Osteocyte (in vitro differentiated cells): ENCODE measurements around the gene FBXO42. TPM values are rescaled to one million over a fixed set of nuclear protein-coding genes. Genes with fewer than 3 reads are reported as not detected.

Source experiments
- DNase-seq: peaks from one replicate; pipeline ENCODE4 v3.0.0; 2021; ENCODE audit warnings: mixed read lengths; ENCODE audit not compliant: unreplicated experiment; ENCODE audit errors: extremely low spot score
- H3K27ac Mint-ChIP-seq: one replicate; pipeline ENCODE4 v1.8.0; 2021; ENCODE audit warnings: mild to moderate bottlenecking, mixed read lengths; ENCODE audit not compliant: unreplicated experiment
- H3K27me3 Mint-ChIP-seq: one replicate; pipeline ENCODE4 v1.8.0; 2021; ENCODE audit warnings: mixed read lengths; ENCODE audit not compliant: unreplicated experiment
- H3K36me3 Mint-ChIP-seq: one replicate; pipeline ENCODE4 v1.8.0; 2021; ENCODE audit warnings: mixed read lengths; ENCODE audit not compliant: unreplicated experiment
- H3K4me1 Mint-ChIP-seq: one replicate; pipeline ENCODE4 v1.8.0; 2021; ENCODE audit warnings: mixed read lengths; ENCODE audit not compliant: unreplicated experiment
- H3K4me3 Mint-ChIP-seq: one replicate; pipeline ENCODE4 v1.8.0; 2021; ENCODE audit warnings: mild to moderate bottlenecking, moderate library complexity, mixed read lengths; ENCODE audit not compliant: unreplicated experiment
- H3K9me3 Mint-ChIP-seq: one replicate; pipeline ENCODE4 v1.8.0; 2021; ENCODE audit warnings: mixed read lengths; ENCODE audit not compliant: unreplicated experiment
- CTCF ChIP-seq: fragments of 200-600 bp; sonication (generic); IDR thresholded peaks from 2 replicates; pipeline ENCODE4 v1.5.0; 2021; ENCODE audit warnings: antibody characterized with exemption, mild to moderate bottlenecking, moderate library complexity
- total RNA-seq: library from RNA; stranded (reverse); gene quantifications from 2 replicates; pipeline ENCODE4 v1.2.1, GENCODE V29; 2021

FBXO42 gene
- total RNA-seq, 1 donor from 2014 or later, result 22.2 TPM

- no peaks in the 10 kb centered on the region for H3K36me3 Mint-ChIP-seq
- H3K9me3 Mint-ChIP-seq, result no peaks in the 10 kb centered on the region
- no peak for DNase-seq
- no peak overlapping the region for H3K27ac Mint-ChIP-seq
- H3K4me3 Mint-ChIP-seq, result no peak overlapping the region
- peaks cover 11% of the 10 kb centered on the region for H3K4me1 Mint-ChIP-seq
- TF ChIP-seq CTCF, result no peak
- H3K27me3 Mint-ChIP-seq, result no peaks in the 10 kb centered on the region
These were observed 9.8 kb downstream of the FBXO42 start for GRCh38 chr1:16342331-16343062.

GRCh38 chr1:16340673-16341072 lies 11.6 kb downstream of the FBXO42 start:
- Mint-ChIP-seq H3K4me1 (peaks cover 7% of the 10 kb centered on the region), H3K27me3 (no peaks in the 10 kb centered on the region), H3K36me3 (no peaks in the 10 kb centered on the region), H3K9me3 (no peaks in the 10 kb centered on the region), H3K27ac (no peak overlapping the region), H3K4me3 (no peak overlapping the region)
- TF ChIP-seq CTCF, result no peak
- DNase-seq, result no peak

GRCh38 chr1:16338961-16339360 lies 13.3 kb downstream of the FBXO42 start:
- no peak overlapping the region for H3K4me3 Mint-ChIP-seq
- no peaks in the 10 kb centered on the region for H3K27me3 Mint-ChIP-seq
- no peak for DNase-seq
- H3K27ac Mint-ChIP-seq, result no peak overlapping the region
- H3K36me3 Mint-ChIP-seq, result no peaks in the 10 kb centered on the region
- H3K4me1 Mint-ChIP-seq, result peaks cover 13% of the 10 kb centered on the region
- no peak for TF ChIP-seq CTCF
- H3K9me3 Mint-ChIP-seq, result no peaks in the 10 kb centered on the region

GRCh38 chr1:16334655-16335340 lies 17.5 kb downstream of the FBXO42 start:
- no peaks in the 10 kb centered on the region for H3K36me3 Mint-ChIP-seq
- H3K9me3 Mint-ChIP-seq, result no peaks in the 10 kb centered on the region

More at GRCh38 chr1:16334655-16335340, 17.5 kb downstream of the FBXO42 start:
- Mint-ChIP-seq H3K4me1 (peaks cover 16% of the 10 kb centered on the region), H3K4me3 (no peak overlapping the region), H3K27me3 (no peaks in the 10 kb centered on the region), H3K27ac (peak overlapping the region; percentile 31)
- no peak for TF ChIP-seq CTCF
- DNase-seq, result no peak
